Caki2 (cell line): ENCODE measurements around the gene HSF2BP. TPM values are rescaled to one million over a fixed set of nuclear protein-coding genes. Genes with fewer than 3 reads are reported as not detected.
"Not testable (repeated sequence)": the region's sequence is repeated elsewhere in the genome, so short reads cannot be mapped to it uniquely, and the experiment has no call there.

ENCODE experiments used
- DNase-seq: peaks from one replicate; pipeline ENCODE4 v3.0.0-alpha.2; 2015; ENCODE audit warnings: low read depth
- in situ Hi-C: cut with HindIII; loops from 2 replicates; pipeline ENCODE4 v1.10.0; 2016; ENCODE audit warnings: low sequenced_read_pairs, low pct_unique_long_range_greater_than_20kb, mixed read lengths
- total RNA-seq: library from RNA; depleted of rRNA; stranded (reverse); fragments of >200 nt; shearing (Covaris generic); gene quantifications from 2 replicates; pipeline ENCODE4 v1.2.3, GENCODE V29; 2014; ENCODE audit warnings: low replicate concordance

The HSF2BP gene
- total RNA-seq, 1 experiment from 2014 or later, result 1.7 TPM

- in situ Hi-C loops, result no loop called here
- no peak for DNase-seq
Measured at GRCh38 chr21:43689556-43690337, 30.5 kb upstream of the HSF2BP start.

GRCh38 chr21:43688906-43689305 is 29.6 kb upstream of the HSF2BP start:
- in situ Hi-C loops, result no loop called here

GRCh38 chr21:43687566-43688399 is 28.5 kb upstream of the HSF2BP start:
- DNase-seq, result no peak
- in situ Hi-C loops, result no loop called here

More at GRCh38 chr21:43688906-43689305, 29.6 kb upstream of the HSF2BP start:
- no peak for DNase-seq

GRCh38 chr21:43686811-43687565 is 27.7 kb upstream of the HSF2BP start:
- in situ Hi-C loops, result no loop called here

GRCh38 chr21:43684424-43684823 is 25.1 kb upstream of the HSF2BP start:
- in situ Hi-C loops, result no loop called here
- no peak for DNase-seq

More at GRCh38 chr21:43686811-43687565, 27.7 kb upstream of the HSF2BP start:
- DNase-seq, result no peak

GRCh38 chr21:43681650-43682049 is 22.4 kb upstream of the HSF2BP start:
- in situ Hi-C loops, result no loop called here

GRCh38 chr21:43680421-43680820 is 21.1 kb upstream of the HSF2BP start:
- in situ Hi-C loops, DNase-seq: not testable (repeated sequence)

More at GRCh38 chr21:43681650-43682049, 22.4 kb upstream of the HSF2BP start:
- peak; percentile 51 for DNase-seq

- no peak for DNase-seq
- in situ Hi-C loops, result no loop called here
Measured at GRCh38 chr21:43679951-43680350, 20.7 kb upstream of the HSF2BP start.

GRCh38 chr21:43676391-43676790 is 17.1 kb upstream of the HSF2BP start:
- no peak for DNase-seq
- in situ Hi-C loops, result no loop called here

- no peak for DNase-seq
- in situ Hi-C loops, result no loop called here
Measured at GRCh38 chr21:43675871-43676270, 16.6 kb upstream of the HSF2BP start.

- in situ Hi-C loops, result no loop called here
- DNase-seq, result no peak
Measured at GRCh38 chr21:43669828-43670605, 10.7 kb upstream of the HSF2BP start.

- no peak for DNase-seq
- in situ Hi-C loops, result no loop called here
Measured at GRCh38 chr21:43667191-43667904, 8.1 kb upstream of the HSF2BP start.

- in situ Hi-C loops, result no loop called here
- no peak for DNase-seq
Measured at GRCh38 chr21:43665879-43666278, 6.6 kb upstream of the HSF2BP start.

- in situ Hi-C loops, result no loop called here
- no peak for DNase-seq
Measured at GRCh38 chr21:43664358-43664757, 5.1 kb upstream of the HSF2BP start.

- no peak for DNase-seq
- in situ Hi-C loops, result no loop called here
Measured at GRCh38 chr21:43663033-43663432, 3.7 kb upstream of the HSF2BP start.

GRCh38 chr21:43662286-43662685 is 3.0 kb upstream of the HSF2BP start:
- DNase-seq, result no peak
- in situ Hi-C loops, result no loop called here

GRCh38 chr21:43658769-43659135 is 536 bp downstream of the HSF2BP start:
- in situ Hi-C loops, result no loop called here
- no peak for DNase-seq
